WTC11 (cell line): ENCODE measurements around the gene SIPA1L3. TPM values are rescaled to one million over a fixed set of nuclear protein-coding genes. Genes with fewer than 3 reads are reported as not detected.

Experiments
- ATAC-seq: fragments of 200-7000 bp; cut with Tn5 transposase; 2 replicates; pipeline ENCODE4 v1.10.0; 2021; ENCODE audit warnings: mild to moderate bottlenecking, moderate library complexity
- CTCF ChIA-PET: fragments of 300-600 bp; sonication (Branson Sonifier 250); formaldehyde crosslinking; loops from one replicate; lab custom pipeline; 2021; ENCODE audit warnings: antibody characterized with exemption; lab: Charles Lee
- POLR2A ChIA-PET: fragments of 350-600 bp; sonication (Branson Sonifier 250); formaldehyde crosslinking; loops from one replicate; lab custom pipeline; 2021; ENCODE audit warnings: antibody characterized with exemption; lab: Charles Lee
- DNase-seq: peaks from one replicate; pipeline ENCODE4 v3.0.0; 2021; ENCODE audit warnings: low spot score
- H3K27ac Mint-ChIP-seq: 2 replicates; pipeline ENCODE4 v1.8.0; 2021; ENCODE audit warnings: mixed read lengths
- H3K27me3 Mint-ChIP-seq: 2 replicates; pipeline ENCODE4 v1.8.0; 2021; ENCODE audit warnings: low read depth, mild to moderate bottlenecking, moderate library complexity, mixed read lengths
- H3K36me3 Mint-ChIP-seq: 2 replicates; pipeline ENCODE4 v1.8.0; 2021; ENCODE audit warnings: mixed read lengths
- H3K4me1 Mint-ChIP-seq: 2 replicates; pipeline ENCODE4 v1.8.0; 2022; ENCODE audit warnings: mixed read lengths
- H3K4me3 Mint-ChIP-seq: 2 replicates; pipeline ENCODE4 v1.8.0; 2021; ENCODE audit warnings: mild to moderate bottlenecking, moderate library complexity, mixed read lengths
- H3K9me3 Mint-ChIP-seq: 2 replicates; pipeline ENCODE4 v1.8.0; 2021; ENCODE audit warnings: mixed read lengths
- AFF4 ChIP-seq: sonication (generic); formaldehyde crosslinking; IDR thresholded peaks from 2 replicates; pipeline ENCODE4 v1.8.1; 2023; ENCODE audit warnings: mild to moderate bottlenecking, missing genetic modification reagents, borderline replicate concordance
- CREM ChIP-seq: sonication (generic); formaldehyde crosslinking; IDR thresholded peaks from 2 replicates; pipeline ENCODE4 v1.8.1; 2022; ENCODE audit warnings: mild to moderate bottlenecking, missing genetic modification reagents, moderate library complexity
- CTCF ChIP-seq: fragments of 200-600 bp; IDR thresholded peaks from 2 replicates; pipeline ENCODE4 v1.8.0; 2022; ENCODE audit warnings: antibody characterized with exemption
- E2F4 ChIP-seq: sonication (generic); formaldehyde crosslinking; IDR thresholded peaks from 2 replicates; pipeline ENCODE4 v1.8.1; 2022; ENCODE audit warnings: low read depth, mild to moderate bottlenecking, moderate library complexity, missing genetic modification reagents, borderline replicate concordance
- ERG ChIP-seq: fragments of 250-450 bp; sonication (Bioruptor Pico); IDR thresholded peaks from 2 replicates; pipeline ENCODE4 v1.8.0; 2021; ENCODE audit warnings: mild to moderate bottlenecking
- ESRRA ChIP-seq: sonication (generic); formaldehyde crosslinking; IDR thresholded peaks from 2 replicates; pipeline ENCODE4 v1.8.1; 2022; ENCODE audit warnings: mild to moderate bottlenecking, missing genetic modification reagents, borderline replicate concordance
- FOXP1 ChIP-seq: sonication (generic); formaldehyde crosslinking; IDR thresholded peaks from 2 replicates; pipeline ENCODE4 v1.8.0; 2022; ENCODE audit warnings: missing genetic modification reagents, mild to moderate bottlenecking, moderate library complexity, borderline replicate concordance
- GABPB1 ChIP-seq: sonication (generic); formaldehyde crosslinking; IDR thresholded peaks from 2 replicates; pipeline ENCODE4 v1.8.1; 2023; ENCODE audit warnings: mild to moderate bottlenecking, missing genetic modification reagents
- HMGA2 ChIP-seq: fragments of 250-450 bp; sonication (Bioruptor Pico); IDR thresholded peaks from 2 replicates; pipeline ENCODE4 v1.4.0; 2021; ENCODE audit warnings: mild to moderate bottlenecking, moderate library complexity
- HMGXB4 ChIP-seq: sonication (generic); formaldehyde crosslinking; IDR thresholded peaks from 2 replicates; pipeline ENCODE4 v1.8.1; 2023; ENCODE audit warnings: mild to moderate bottlenecking, moderate library complexity, missing genetic modification reagents
- KAT7 ChIP-seq: sonication (generic); formaldehyde crosslinking; IDR thresholded peaks from 2 replicates; pipeline ENCODE4 v1.8.1; 2023; ENCODE audit warnings: missing genetic modification reagents, mild to moderate bottlenecking, borderline replicate concordance
- NFATC4 ChIP-seq: fragments of 250-450 bp; sonication (Bioruptor Pico); IDR thresholded peaks from 2 replicates; pipeline ENCODE4 v1.9.0; 2021; ENCODE audit warnings: mild to moderate bottlenecking
- NR1H2 ChIP-seq: sonication (generic); formaldehyde crosslinking; IDR thresholded peaks from 2 replicates; pipeline ENCODE4 v1.9.0; 2021; ENCODE audit warnings: mild to moderate bottlenecking, moderate library complexity, missing genetic modification reagents
- PREB ChIP-seq: sonication (generic); formaldehyde crosslinking; IDR thresholded peaks from 2 replicates; pipeline ENCODE4 v1.8.1; 2022; ENCODE audit warnings: mild to moderate bottlenecking, missing genetic modification reagents, moderate library complexity, borderline replicate concordance
- RELA ChIP-seq: sonication (generic); formaldehyde crosslinking; IDR thresholded peaks from 2 replicates; pipeline ENCODE4 v1.8.1; 2022; ENCODE audit warnings: missing genetic modification reagents, mild to moderate bottlenecking, borderline replicate concordance
- SMAD4 ChIP-seq: sonication (generic); formaldehyde crosslinking; IDR thresholded peaks from 2 replicates; pipeline ENCODE4 v1.8.0; 2022; ENCODE audit warnings: mild to moderate bottlenecking, missing genetic modification reagents
- USF2 ChIP-seq: sonication (generic); formaldehyde crosslinking; IDR thresholded peaks from 2 replicates; pipeline ENCODE4 v1.8.1; 2023; ENCODE audit warnings: mild to moderate bottlenecking, missing genetic modification reagents, moderate library complexity
- ZNF416 ChIP-seq: fragments of 250-450 bp; sonication (Bioruptor Pico); IDR thresholded peaks from 2 replicates; pipeline ENCODE4 v1.9.0; 2021; ENCODE audit warnings: mild to moderate bottlenecking, inconsistent platforms
- total RNA-seq: library from RNA; stranded (reverse); gene quantifications from 3 replicates; pipeline ENCODE4 v1.2.3, GENCODE V29; 2021

The SIPA1L3 gene
- total RNA-seq, 1 experiment from 2014 or later, result 41.5 TPM

- no peak for TF ChIP-seq AFF4 (CRISPR knock-in tag)
- TF ChIP-seq, all 79 proteins: peak for 0
These were observed 125.1 kb downstream of the SIPA1L3 start (continued) for GRCh38 chr19:38032151-38032550.

- peak overlapping the region; percentile 97 for H3K27ac Mint-ChIP-seq
- no peak for ATAC-seq
- POLR2A ChIA-PET, result interaction anchor here (0.5 to 1.4 kb wide), 3 partner anchors 8 to 43 kb away, joined by 3 to 4 read pairs (median 4); no protein-coding TSS in a partner anchor
These were observed 125.9 kb downstream of the SIPA1L3 start for GRCh38 chr19:38032951-38033350.

GRCh38 chr19:38033658-38034491, 126.9 kb downstream of the SIPA1L3 start:
- no peaks in the 10 kb centered on the region; the same call in 1 of the 2 replicates for H3K27me3 Mint-ChIP-seq
- peak overlapping the region; percentile 97 for H3K27ac Mint-ChIP-seq
- H3K4me1 Mint-ChIP-seq, result peaks cover 60% of the 10 kb centered on the region
- peaks cover 14% of the 10 kb centered on the region for H3K36me3 Mint-ChIP-seq
- peaks cover 11% of the 10 kb centered on the region for H3K9me3 Mint-ChIP-seq
- H3K4me3 Mint-ChIP-seq, result no peak overlapping the region
- ChIA-PET CTCF (interaction anchor here (0.5 to 2.2 kb wide), 6 partner anchors 9 to 482 kb away, joined by 3 to 10 read pairs (median 4); partner anchors contain the start of genes SIPA1L3 and WDR87), POLR2A (interaction anchor here (0.9 to 1.4 kb wide), 3 partner anchors 29 to 127 kb away, joined by 4 to 5 read pairs (median 4); partner anchors contain the start of genes SIPA1L3 and WDR87)
- ATAC-seq (peak; percentile 82), DNase-seq (peak; percentile 53)
- TF ChIP-seq SMAD4 (no peak), PREB (no peak), NFATC4 (CRISPR knock-in tag) (no peak), CTCF (no peak), CREM (CRISPR knock-in tag) (no peak), E2F4 (CRISPR knock-in tag) (no peak), USF2 (CRISPR knock-in tag) (no peak), NR1H2 (no peak), ZNF416 (CRISPR knock-in tag) (no peak), RELA (CRISPR knock-in tag) (no peak), KAT7 (CRISPR knock-in tag) (no peak), ERG (no peak), HMGXB4 (no peak)

More at GRCh38 chr19:38032951-38033350, 125.9 kb downstream of the SIPA1L3 start:
- TF ChIP-seq FOXP1 (CRISPR knock-in tag) (no peak), GABPB1 (CRISPR knock-in tag) (no peak), ESRRA (CRISPR knock-in tag) (no peak), HMGA2 (CRISPR knock-in tag) (no peak)
- TF ChIP-seq, all 79 proteins: peak for 0
- CTCF ChIA-PET, result interaction anchor here (0.5 to 1.6 kb wide), 5 partner anchors 10 to 481 kb away, joined by 3 to 5 read pairs (median 3); no protein-coding TSS in a partner anchor
- no peaks in the 10 kb centered on the region; the same call in 1 of the 2 replicates for H3K27me3 Mint-ChIP-seq
- DNase-seq, result no peak
- H3K4me1 Mint-ChIP-seq, result peaks cover 58% of the 10 kb centered on the region
- H3K4me3 Mint-ChIP-seq, result no peak overlapping the region
- H3K36me3 Mint-ChIP-seq, result peaks cover 14% of the 10 kb centered on the region
- H3K9me3 Mint-ChIP-seq, result peaks cover 11% of the 10 kb centered on the region
